Activated T-cell treated with anti-CD3 and anti-CD28 coated beads, Interleukin-2, amount 50 U/mL, for 4 hours (primary cell): ENCODE measurements around the gene FMN2. TPM values are rescaled to one million over a fixed set of nuclear protein-coding genes. Genes with fewer than 3 reads are reported as not detected.
"Not testable (repeated sequence)": the region's sequence is repeated elsewhere in the genome, so short reads cannot be mapped to it uniquely, and the experiment has no call there.

Experiments
- ATAC-seq, 2 donors: fragments of 200-7000 bp; cut with Tn5 transposase; one replicate each; pipeline ENCODE4 v1.10.0; 2021
- DNase-seq: peaks from one replicate; pipeline ENCODE4 v3.0.0-alpha.2; 2020
- H3K27me3 Mint-ChIP-seq: one replicate; pipeline ENCODE4 v1.8.0; 2021; ENCODE audit warnings: low read depth, mixed read lengths
- H3K36me3 Mint-ChIP-seq: one replicate; pipeline ENCODE4 v1.8.0; 2022; ENCODE audit warnings: mixed read lengths; ENCODE audit not compliant: insufficient read depth
- H3K4me1 Mint-ChIP-seq: one replicate; pipeline ENCODE4 v1.8.0; 2021; ENCODE audit warnings: low read depth, mixed read lengths
- H3K4me3 Mint-ChIP-seq: one replicate; pipeline ENCODE4 v1.8.0; 2021; ENCODE audit warnings: mild to moderate bottlenecking, moderate library complexity, mixed read lengths
- H3K9me3 Mint-ChIP-seq: one replicate; pipeline ENCODE4 v1.8.0; 2021; ENCODE audit warnings: mixed read lengths
- total RNA-seq, 3 donors: library from RNA; stranded (reverse); gene quantifications; one replicate each; pipeline ENCODE4 v1.2.1, GENCODE V29; 2021

Gene FMN2
- total RNA-seq, 3 donors from 2014 or later: not detected

GRCh38 chr1:240407407-240407806 is 315.7 kb downstream of the FMN2 start:
- peaks cover 4% of the 10 kb centered on the region for H3K9me3 Mint-ChIP-seq
- no peaks in the 10 kb centered on the region for H3K36me3 Mint-ChIP-seq
- ATAC-seq (no peak), DNase-seq (no peak)
- no peaks in the 10 kb centered on the region for H3K4me1 Mint-ChIP-seq
- no peaks in the 10 kb centered on the region for H3K27me3 Mint-ChIP-seq
- no peak overlapping the region for H3K4me3 Mint-ChIP-seq

GRCh38 chr1:240409615-240410014 is 317.9 kb downstream of the FMN2 start:
- H3K4me1 Mint-ChIP-seq: no peaks in the 10 kb centered on the region
- H3K36me3 Mint-ChIP-seq: no peaks in the 10 kb centered on the region
- DNase-seq (no peak), ATAC-seq (no peak)
- H3K27me3 Mint-ChIP-seq: no peaks in the 10 kb centered on the region
- peaks cover 4% of the 10 kb centered on the region for H3K9me3 Mint-ChIP-seq
- no peak overlapping the region for H3K4me3 Mint-ChIP-seq

GRCh38 chr1:240413732-240414131 is 322.0 kb downstream of the FMN2 start:
- Mint-ChIP-seq H3K36me3 (no peaks in the 10 kb centered on the region), H3K27me3 (no peaks in the 10 kb centered on the region), H3K4me1 (no peaks in the 10 kb centered on the region), H3K4me3 (no peak overlapping the region), H3K9me3 (peaks cover 4% of the 10 kb centered on the region)
- DNase-seq: no peak
- ATAC-seq: no peak

- Mint-ChIP-seq H3K4me1 (no peaks in the 10 kb centered on the region), H3K27me3 (no peaks in the 10 kb centered on the region), H3K9me3 (peaks cover 4% of the 10 kb centered on the region), H3K4me3 (no peak overlapping the region), H3K36me3 (no peaks in the 10 kb centered on the region)
- no peak for ATAC-seq
- no peak for DNase-seq
Measured at GRCh38 chr1:240414237-240414636, 322.6 kb downstream of the FMN2 start.

GRCh38 chr1:240415011-240415410 is 323.3 kb downstream of the FMN2 start:
- H3K9me3 Mint-ChIP-seq, H3K27me3 Mint-ChIP-seq, ATAC-seq, H3K4me1 Mint-ChIP-seq, DNase-seq, H3K4me3 Mint-ChIP-seq, H3K36me3 Mint-ChIP-seq: not testable (repeated sequence)

- H3K9me3 Mint-ChIP-seq: peaks cover 7% of the 10 kb centered on the region
- DNase-seq: no peak
- H3K36me3 Mint-ChIP-seq: no peaks in the 10 kb centered on the region
- H3K4me1 Mint-ChIP-seq: no peaks in the 10 kb centered on the region
- H3K4me3 Mint-ChIP-seq: no peak overlapping the region
- H3K27me3 Mint-ChIP-seq: peaks cover 2% of the 10 kb centered on the region
- no peak for ATAC-seq
Measured at GRCh38 chr1:240415532-240415931, 323.8 kb downstream of the FMN2 start.

- H3K27me3 Mint-ChIP-seq: peaks cover 2% of the 10 kb centered on the region
- H3K36me3 Mint-ChIP-seq: no peaks in the 10 kb centered on the region
- H3K9me3 Mint-ChIP-seq: peaks cover 4% of the 10 kb centered on the region
- ATAC-seq (no peak), DNase-seq (no peak)
- H3K4me1 Mint-ChIP-seq: no peaks in the 10 kb centered on the region
- H3K4me3 Mint-ChIP-seq: no peak overlapping the region
Measured at GRCh38 chr1:240417317-240417716, 325.6 kb downstream of the FMN2 start.

- H3K9me3 Mint-ChIP-seq: peaks cover 3% of the 10 kb centered on the region
- H3K27me3 Mint-ChIP-seq: peaks cover 2% of the 10 kb centered on the region
- H3K4me3 Mint-ChIP-seq: no peak overlapping the region
- no peaks in the 10 kb centered on the region for H3K36me3 Mint-ChIP-seq
- DNase-seq (no peak), ATAC-seq (no peak)
- H3K4me1 Mint-ChIP-seq: no peaks in the 10 kb centered on the region
Measured at GRCh38 chr1:240420766-240421165, 329.1 kb downstream of the FMN2 start.

- H3K36me3 Mint-ChIP-seq: no peaks in the 10 kb centered on the region
- no peaks in the 10 kb centered on the region for H3K4me1 Mint-ChIP-seq
- DNase-seq (no peak), ATAC-seq (no peak)
- peaks cover 2% of the 10 kb centered on the region for H3K27me3 Mint-ChIP-seq
- no peak overlapping the region for H3K4me3 Mint-ChIP-seq
- H3K9me3 Mint-ChIP-seq: peaks cover 7% of the 10 kb centered on the region
Measured at GRCh38 chr1:240423246-240423924, 331.7 kb downstream of the FMN2 start.

- ATAC-seq (no peak), DNase-seq (no peak)
- no peak overlapping the region for H3K4me3 Mint-ChIP-seq
- H3K4me1 Mint-ChIP-seq: no peaks in the 10 kb centered on the region
- H3K36me3 Mint-ChIP-seq: no peaks in the 10 kb centered on the region
- peaks cover 7% of the 10 kb centered on the region for H3K9me3 Mint-ChIP-seq
- H3K27me3 Mint-ChIP-seq: peaks cover 2% of the 10 kb centered on the region
Measured at GRCh38 chr1:240424740-240425464, 333.2 kb downstream of the FMN2 start.

GRCh38 chr1:240426051-240426450 is 334.4 kb downstream of the FMN2 start:
- H3K4me1 Mint-ChIP-seq: no peaks in the 10 kb centered on the region
- no peak for DNase-seq
- no peaks in the 10 kb centered on the region for H3K27me3 Mint-ChIP-seq
- no peak overlapping the region for H3K4me3 Mint-ChIP-seq
- H3K36me3 Mint-ChIP-seq: no peaks in the 10 kb centered on the region
- ATAC-seq: no peak
- H3K9me3 Mint-ChIP-seq: peaks cover 3% of the 10 kb centered on the region

- Mint-ChIP-seq H3K4me3 (no peak overlapping the region), H3K4me1 (no peaks in the 10 kb centered on the region), H3K36me3 (no peaks in the 10 kb centered on the region), H3K27me3 (no peaks in the 10 kb centered on the region), H3K9me3 (no peaks in the 10 kb centered on the region)
- no peak for DNase-seq
- no peak for ATAC-seq
Measured at GRCh38 chr1:240435996-240436566, 344.4 kb downstream of the FMN2 start.

GRCh38 chr1:240441669-240442068 is 350.0 kb downstream of the FMN2 start:
- Mint-ChIP-seq H3K4me3 (no peak overlapping the region), H3K27me3 (no peaks in the 10 kb centered on the region), H3K9me3 (no peaks in the 10 kb centered on the region), H3K4me1 (no peaks in the 10 kb centered on the region), H3K36me3 (no peaks in the 10 kb centered on the region)
- no peak for DNase-seq
- ATAC-seq: no peak

- no peaks in the 10 kb centered on the region for H3K27me3 Mint-ChIP-seq
- H3K9me3 Mint-ChIP-seq: no peaks in the 10 kb centered on the region
- no peak for ATAC-seq
- H3K36me3 Mint-ChIP-seq: no peaks in the 10 kb centered on the region
- H3K4me3 Mint-ChIP-seq: no peak overlapping the region
- H3K4me1 Mint-ChIP-seq: no peaks in the 10 kb centered on the region
- DNase-seq: no peak
Measured at GRCh38 chr1:240445369-240445768, 353.7 kb downstream of the FMN2 start.
